GM12874 (cell line): ENCODE results near the gene DYSF.

ENCODE experiments used
- CTCF ChIP-seq: IDR thresholded peaks from 2 replicates; pipeline ENCODE4 v1.5.1; 2011; ENCODE audit warnings: low read depth, mild to moderate bottlenecking, control low read depth, low read length, moderate library complexity; ENCODE audit not compliant: insufficient read depth

The DYSF gene

GRCh38 chr2:71664161-71664560 lies 210.8 kb downstream of the DYSF start:
- TF ChIP-seq CTCF: no peak

DNA sequence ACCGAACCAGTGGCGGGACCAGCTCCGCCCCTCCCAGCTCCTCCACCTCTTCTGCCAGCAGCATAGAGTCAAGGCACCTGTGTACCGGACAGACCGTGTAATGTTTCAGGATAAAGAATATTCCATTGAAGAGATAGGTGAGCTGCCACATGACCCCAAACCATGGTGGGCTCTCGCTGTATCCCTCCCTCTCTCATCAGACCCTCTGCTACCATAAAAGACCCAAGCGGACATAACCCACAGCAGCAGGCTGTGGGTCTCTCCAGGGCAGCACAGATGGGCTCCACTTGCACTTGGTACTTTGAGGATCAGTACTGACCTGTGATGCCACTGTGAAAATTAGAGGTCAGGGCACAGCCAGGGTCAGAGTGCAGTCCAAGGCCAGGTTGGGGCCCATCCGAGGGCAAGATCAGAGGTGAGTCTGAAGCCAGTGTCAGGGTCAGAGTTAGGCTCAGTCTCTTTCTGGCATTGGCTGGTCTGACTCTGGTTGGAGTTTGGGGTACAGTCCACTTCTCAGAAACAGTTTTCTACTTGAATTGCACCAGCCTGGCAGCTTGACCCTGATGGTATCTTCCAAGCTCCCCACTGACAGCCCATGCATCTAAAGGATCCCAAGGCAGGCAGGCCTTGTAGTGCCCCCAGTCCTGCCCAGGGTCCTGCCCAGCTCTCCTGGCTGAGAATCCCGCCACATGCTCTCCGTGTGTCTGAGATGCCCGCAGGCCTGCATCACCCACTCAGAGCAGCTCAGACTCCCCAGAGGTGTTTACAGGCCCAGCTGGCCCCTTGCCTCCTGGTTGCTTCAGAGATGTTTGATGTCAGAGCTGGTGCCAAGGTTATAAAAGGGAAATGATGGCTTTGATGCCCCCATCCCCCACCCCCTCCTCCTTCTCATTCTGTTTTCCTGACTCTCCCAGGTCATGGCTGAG lies 212.1 kb downstream of the DYSF start:
- no peak for TF ChIP-seq CTCF

DNA sequence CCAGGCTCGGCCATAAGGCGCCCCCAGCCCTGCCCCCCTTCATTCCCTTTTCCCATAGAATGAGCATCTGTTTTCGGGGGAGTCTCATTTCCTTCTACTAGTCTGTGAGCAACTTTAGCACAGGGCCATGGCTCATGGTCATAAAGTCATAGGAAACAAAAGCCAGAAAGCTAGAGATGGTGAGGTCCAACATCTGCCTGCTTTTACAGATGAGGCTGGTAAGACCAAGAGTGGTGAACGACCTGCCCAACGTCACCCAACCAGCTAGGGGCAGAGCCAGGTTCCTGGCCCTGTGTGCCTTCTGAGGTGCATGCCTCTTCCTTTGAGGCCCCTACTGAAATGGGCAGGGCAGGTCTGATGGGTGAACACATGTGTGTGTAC lies 212.7 kb downstream of the DYSF start:
- no peak for TF ChIP-seq CTCF

DNA sequence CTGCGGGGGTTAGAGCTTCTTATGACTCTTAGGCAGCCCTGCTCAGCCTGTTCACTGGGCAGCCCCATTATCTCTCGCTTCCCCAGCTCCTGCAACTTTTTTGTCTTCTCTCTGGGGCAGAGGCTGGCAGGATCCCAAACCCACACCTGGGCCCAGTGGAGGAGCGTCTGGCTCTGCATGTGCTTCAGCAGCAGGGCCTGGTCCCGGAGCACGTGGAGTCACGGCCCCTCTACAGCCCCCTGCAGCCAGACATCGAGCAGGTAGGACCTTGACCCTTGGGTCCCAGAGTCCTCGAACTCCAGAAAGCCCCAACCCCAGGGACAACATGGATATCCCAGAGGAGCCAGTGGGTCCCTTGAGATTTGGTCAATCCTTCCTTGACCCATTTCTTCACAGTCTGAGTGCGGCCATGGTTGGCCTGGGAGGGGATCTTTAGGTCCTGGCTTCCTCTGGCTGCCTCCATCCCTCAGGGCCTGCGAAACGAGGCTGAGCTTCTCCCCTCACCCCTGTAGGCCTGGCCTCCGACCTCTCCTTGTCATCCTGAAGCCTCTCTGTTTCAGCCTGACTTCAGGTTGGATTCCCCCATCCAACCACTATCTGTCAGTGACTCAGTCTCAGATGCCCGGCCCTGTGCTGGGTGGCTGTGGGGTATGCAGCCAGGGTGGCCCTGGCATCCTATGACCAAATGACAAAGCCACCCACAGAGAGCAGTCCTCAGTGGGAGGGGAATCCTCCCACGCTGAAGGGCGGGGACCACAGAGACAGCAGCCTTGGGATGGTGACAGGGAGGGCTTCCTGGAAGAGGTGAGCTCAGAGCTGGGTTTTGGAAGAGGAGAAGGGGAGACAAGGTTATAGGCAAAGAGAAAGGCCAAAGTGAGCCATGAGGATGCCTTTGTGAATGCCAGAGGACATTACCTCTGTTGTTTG lies 214.2 kb downstream of the DYSF start:
- TF ChIP-seq CTCF: no peak

DNA sequence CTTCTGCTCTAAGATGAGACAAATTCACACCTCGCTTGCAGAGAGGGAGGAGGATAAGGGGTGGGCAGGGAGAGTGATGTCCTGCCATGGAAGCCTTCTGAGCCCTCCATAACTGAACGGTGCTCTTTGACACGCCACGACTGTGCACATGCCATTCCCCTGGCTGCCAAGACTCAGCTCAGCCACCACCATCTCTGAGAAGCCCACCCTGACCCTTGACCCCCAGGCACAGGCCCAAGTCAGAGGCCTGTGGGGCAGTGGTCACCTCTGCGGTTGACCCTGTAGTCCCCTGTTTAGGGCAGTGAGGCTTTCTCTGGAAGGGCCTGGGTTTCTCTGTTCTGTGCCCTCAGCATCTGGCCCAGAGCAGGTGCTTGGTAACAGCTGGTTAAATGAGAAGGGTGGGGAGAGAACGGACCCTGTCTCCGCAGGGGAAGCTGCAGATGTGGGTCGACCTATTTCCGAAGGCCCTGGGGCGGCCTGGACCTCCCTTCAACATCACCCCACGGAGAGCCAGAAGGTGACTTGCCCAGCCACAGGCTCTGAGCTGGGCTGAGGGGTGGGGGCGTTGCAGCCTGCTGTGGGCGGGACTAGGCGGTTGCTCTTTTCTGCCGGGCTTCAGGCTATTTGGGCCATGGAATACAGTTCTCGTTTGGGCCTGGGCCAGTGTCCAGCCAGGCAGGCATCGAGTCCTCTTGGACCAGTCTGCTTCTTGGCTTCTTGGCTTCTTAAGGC lies 215.1 kb downstream of the DYSF start:
- no peak for TF ChIP-seq CTCF

DNA sequence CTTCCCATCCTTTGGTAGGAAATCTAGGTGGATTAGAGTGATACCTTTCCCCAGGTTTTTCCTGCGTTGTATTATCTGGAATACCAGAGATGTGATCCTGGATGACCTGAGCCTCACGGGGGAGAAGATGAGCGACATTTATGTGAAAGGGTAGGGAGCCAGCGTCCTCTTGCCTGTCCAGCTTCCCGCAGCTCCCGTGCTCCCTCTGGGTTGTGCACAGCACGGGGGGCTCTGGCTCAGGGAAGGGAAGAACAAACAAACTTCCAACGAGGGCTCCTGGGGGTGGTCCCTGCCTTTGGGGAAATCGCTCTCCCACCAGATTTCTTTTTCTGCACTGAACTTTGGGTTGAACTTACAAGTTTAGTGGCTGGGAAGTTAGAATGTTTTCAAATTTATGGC lies 215.7 kb downstream of the DYSF start:
- no peak for TF ChIP-seq CTCF
